SJCRH30 (cell line): ENCODE data around the gene IST1. TPM values are rescaled to one million over a fixed set of nuclear protein-coding genes. Genes with fewer than 3 reads are reported as not detected.
"Not testable (repeated sequence)": the region's sequence is repeated elsewhere in the genome, so short reads cannot be mapped to it uniquely, and the experiment has no call there.

ENCODE experiments used
- DNase-seq, 2 experiments: peaks; one replicate each; pipeline ENCODE4 v3.0.0-alpha.2; 2015 to 2020
- H3K27ac ChIP-seq: fragments of 250-450 bp; sonication (Bioruptor Pico); 2 replicates; pipeline ENCODE4 v1.5.1; 2020; ENCODE audit warnings: mild to moderate bottlenecking, moderate library complexity
- H3K27me3 ChIP-seq: fragments of 250-450 bp; sonication (Bioruptor Pico); 2 replicates; pipeline ENCODE4 v1.5.1; 2020; ENCODE audit warnings: mild to moderate bottlenecking, moderate library complexity
- H3K36me3 ChIP-seq: fragments of 250-450 bp; sonication (Bioruptor Pico); 2 replicates; pipeline ENCODE4 v1.5.1; 2020; ENCODE audit warnings: mild to moderate bottlenecking, moderate library complexity
- H3K4me1 ChIP-seq: fragments of 250-450 bp; sonication (Bioruptor Pico); 2 replicates; pipeline ENCODE4 v1.5.1; 2020; ENCODE audit warnings: mild to moderate bottlenecking, moderate library complexity
- H3K4me3 ChIP-seq: fragments of 250-450 bp; sonication (Bioruptor Pico); 2 replicates; pipeline ENCODE4 v1.5.1; 2020; ENCODE audit warnings: mild to moderate bottlenecking, moderate library complexity
- H3K9me3 ChIP-seq: fragments of 250-450 bp; sonication (Bioruptor Pico); replicated peaks from 2 replicates; pipeline ENCODE4 v1.5.1; 2020; ENCODE audit warnings: mild to moderate bottlenecking, moderate library complexity
- total RNA-seq: library from RNA; depleted of rRNA; stranded (reverse); fragments of >200 nt; shearing (Covaris generic); gene quantifications from 2 replicates; pipeline ENCODE4 v1.2.3, GENCODE V29; 2014

Gene IST1
- total RNA-seq, 1 experiment from 2014 or later: 179 TPM

GRCh38 chr16:71894229-71894920 lies 956 bp upstream of the IST1 start:
- peak overlapping the region; percentile 88 for H3K27ac ChIP-seq
- H3K27me3 ChIP-seq: no peaks in the 10 kb centered on the region
- peak overlapping the region; percentile 85 for H3K4me3 ChIP-seq
- no peaks in the 10 kb centered on the region for H3K4me1 ChIP-seq
- 0 out of 2 replicates have a peak, but pooled peaks cover 4% of the 10 kb centered on the region for H3K36me3 ChIP-seq
- H3K9me3 ChIP-seq: no peaks in the 10 kb centered on the region
- DNase-seq: peak; percentile 40 to 65

- peak; percentile 20 to 23 for DNase-seq
- H3K4me1 ChIP-seq: no peaks in the 10 kb centered on the region
- peak overlapping the region; percentile 88 for H3K27ac ChIP-seq
- 0 out of 2 replicates have a peak, but pooled peaks cover 4% of the 10 kb centered on the region for H3K36me3 ChIP-seq
- H3K9me3 ChIP-seq: no peaks in the 10 kb centered on the region
- no peaks in the 10 kb centered on the region for H3K27me3 ChIP-seq
- H3K4me3 ChIP-seq: peak overlapping the region; percentile 85
Measured at GRCh38 chr16:71895679-71896365, 491 bp downstream of the IST1 start.

DNA sequence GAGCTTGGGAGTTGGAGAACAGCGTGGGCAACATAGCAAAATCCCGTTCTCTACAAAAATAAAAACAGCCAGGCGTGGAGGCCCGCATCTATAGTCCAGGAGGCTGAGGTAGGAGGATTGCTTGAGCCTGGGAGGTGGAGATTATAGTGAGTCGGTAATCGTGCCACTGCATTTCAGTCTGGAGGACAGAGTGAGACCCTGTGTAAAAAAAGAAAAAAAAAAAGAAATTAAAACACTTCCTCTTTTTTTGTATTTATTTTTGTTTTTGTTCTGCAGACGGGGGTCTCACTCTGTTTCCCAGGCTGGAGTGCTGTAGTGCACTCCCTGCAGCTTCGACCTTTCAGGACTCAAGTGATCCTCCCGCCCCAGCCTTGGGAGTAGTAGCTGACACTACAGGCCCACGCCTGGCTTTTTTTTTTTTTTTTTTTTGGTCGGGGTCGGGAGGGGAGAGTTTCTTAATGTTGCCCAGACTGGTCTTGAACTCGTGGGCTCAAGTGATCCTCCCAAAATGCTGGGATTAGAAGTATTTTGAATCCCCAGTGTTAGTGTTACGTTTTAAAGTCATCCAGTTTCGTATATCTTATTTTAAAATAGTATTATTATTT lies 1.5 kb downstream of the IST1 start:
- H3K36me3 ChIP-seq: 0 out of 2 replicates have a peak, but pooled peaks cover 4% of the 10 kb centered on the region
- no peaks in the 10 kb centered on the region for H3K27me3 ChIP-seq
- DNase-seq: no peak
- no peaks in the 10 kb centered on the region for H3K4me1 ChIP-seq
- H3K9me3 ChIP-seq: no peaks in the 10 kb centered on the region
- no peak overlapping the region for H3K27ac ChIP-seq
- H3K4me3 ChIP-seq: peak overlapping the region; percentile 85

DNA sequence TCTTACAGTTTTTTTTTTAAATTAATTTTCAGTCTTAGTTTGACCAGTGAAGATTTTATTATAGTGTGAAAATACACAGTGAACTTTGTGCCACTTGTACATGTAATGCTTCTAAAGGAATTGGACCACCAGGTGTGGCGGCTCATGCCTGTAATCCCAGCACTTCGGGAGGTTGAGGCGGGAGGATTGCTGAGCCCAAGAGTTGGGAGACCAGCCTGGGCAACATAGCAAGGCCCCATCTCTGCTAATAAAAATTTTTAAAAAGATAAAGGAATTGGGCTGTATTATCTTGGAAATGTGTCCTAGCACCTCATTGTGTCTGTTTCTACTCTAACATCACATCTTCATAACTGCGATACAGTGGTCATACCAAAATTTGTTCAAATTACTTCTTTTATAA lies 3.8 kb downstream of the IST1 start:
- H3K27me3 ChIP-seq: no peaks in the 10 kb centered on the region
- H3K36me3 ChIP-seq: peaks cover 7% of the 10 kb centered on the region; the same call in 1 of the 2 replicates
- no peaks in the 10 kb centered on the region for H3K4me1 ChIP-seq
- no peak overlapping the region for H3K27ac ChIP-seq
- DNase-seq: no peak
- H3K9me3 ChIP-seq: no peaks in the 10 kb centered on the region
- no peak overlapping the region for H3K4me3 ChIP-seq

- H3K36me3 ChIP-seq: peaks cover 3% of the 10 kb centered on the region; the same call in 1 of the 2 replicates
- H3K27me3 ChIP-seq: no peaks in the 10 kb centered on the region
- no peak for DNase-seq
- no peak overlapping the region for H3K27ac ChIP-seq
- H3K9me3 ChIP-seq: no peaks in the 10 kb centered on the region
- no peak overlapping the region for H3K4me3 ChIP-seq
- H3K4me1 ChIP-seq: no peaks in the 10 kb centered on the region
Measured at GRCh38 chr16:71902656-71903365, 7.5 kb downstream of the IST1 start.

DNA sequence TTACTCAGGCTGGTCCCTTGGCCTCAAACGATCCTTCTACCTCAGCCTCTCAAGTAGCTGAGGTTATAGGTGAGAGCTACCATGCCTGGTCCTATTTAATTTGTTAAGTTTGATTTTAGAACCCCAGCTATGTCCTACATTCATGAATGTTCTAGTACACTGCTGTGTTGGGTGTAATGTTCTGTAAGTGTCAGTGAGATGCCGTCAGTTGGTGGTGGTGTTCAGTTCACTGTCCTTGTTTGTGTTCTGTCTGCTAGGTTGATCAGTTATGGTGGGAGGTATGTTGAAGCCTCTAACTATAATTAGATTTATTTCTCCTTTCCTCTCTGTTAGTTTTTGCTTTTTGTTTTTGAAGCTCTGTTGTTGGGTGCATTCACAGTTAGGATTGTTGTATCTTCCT lies 8.3 kb downstream of the IST1 start:
- Histone ChIP-seq H3K4me3 (no peak overlapping the region), H3K4me1 (no peaks in the 10 kb centered on the region), H3K27me3 (no peaks in the 10 kb centered on the region), H3K27ac (no peak overlapping the region), H3K9me3 (no peaks in the 10 kb centered on the region), H3K36me3 (peaks cover 3% of the 10 kb centered on the region; the same call in 1 of the 2 replicates)
- no peak for DNase-seq

- H3K9me3 ChIP-seq: no peaks in the 10 kb centered on the region
- H3K36me3 ChIP-seq: peaks cover 5% of the 10 kb centered on the region; the same call in 1 of the 2 replicates
- H3K27ac ChIP-seq: no peak overlapping the region
- H3K27me3 ChIP-seq: no peaks in the 10 kb centered on the region
- H3K4me1 ChIP-seq: no peaks in the 10 kb centered on the region
- H3K4me3 ChIP-seq: no peak overlapping the region
- DNase-seq: no peak
Measured at GRCh38 chr16:71904239-71904638, 8.9 kb downstream of the IST1 start.

- not testable (repeated sequence) for H3K4me1 ChIP-seq, H3K27ac ChIP-seq, DNase-seq, H3K36me3 ChIP-seq, H3K9me3 ChIP-seq, H3K4me3 ChIP-seq, H3K27me3 ChIP-seq
Measured at GRCh38 chr16:71905765-71906164, 10.4 kb downstream of the IST1 start.

DNA sequence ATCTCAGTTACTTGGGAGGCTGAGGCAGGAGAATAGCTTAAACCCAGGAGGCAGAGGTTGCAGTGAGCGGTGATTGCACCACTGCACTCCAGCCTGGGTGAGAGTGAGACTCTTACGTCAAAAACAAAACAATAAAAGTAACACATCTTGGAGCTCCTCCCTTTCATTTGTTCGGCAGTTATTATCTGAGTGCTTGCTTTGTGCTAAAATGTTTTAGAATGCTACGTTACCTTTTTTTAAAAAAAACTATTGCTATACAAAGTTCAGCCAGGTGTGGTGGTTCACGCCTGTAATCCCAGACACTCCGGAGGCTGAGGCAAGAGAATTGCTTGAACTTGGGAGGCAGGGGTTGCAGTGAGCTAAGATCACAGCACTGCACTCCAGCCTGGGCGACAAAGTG lies 15.8 kb downstream of the IST1 start:
- no peaks in the 10 kb centered on the region for H3K4me1 ChIP-seq
- no peaks in the 10 kb centered on the region for H3K27me3 ChIP-seq
- no peak overlapping the region for H3K4me3 ChIP-seq
- H3K27ac ChIP-seq: no peak overlapping the region
- peaks cover 18% of the 10 kb centered on the region for H3K36me3 ChIP-seq
- H3K9me3 ChIP-seq: no peaks in the 10 kb centered on the region
- DNase-seq: no peak

DNA sequence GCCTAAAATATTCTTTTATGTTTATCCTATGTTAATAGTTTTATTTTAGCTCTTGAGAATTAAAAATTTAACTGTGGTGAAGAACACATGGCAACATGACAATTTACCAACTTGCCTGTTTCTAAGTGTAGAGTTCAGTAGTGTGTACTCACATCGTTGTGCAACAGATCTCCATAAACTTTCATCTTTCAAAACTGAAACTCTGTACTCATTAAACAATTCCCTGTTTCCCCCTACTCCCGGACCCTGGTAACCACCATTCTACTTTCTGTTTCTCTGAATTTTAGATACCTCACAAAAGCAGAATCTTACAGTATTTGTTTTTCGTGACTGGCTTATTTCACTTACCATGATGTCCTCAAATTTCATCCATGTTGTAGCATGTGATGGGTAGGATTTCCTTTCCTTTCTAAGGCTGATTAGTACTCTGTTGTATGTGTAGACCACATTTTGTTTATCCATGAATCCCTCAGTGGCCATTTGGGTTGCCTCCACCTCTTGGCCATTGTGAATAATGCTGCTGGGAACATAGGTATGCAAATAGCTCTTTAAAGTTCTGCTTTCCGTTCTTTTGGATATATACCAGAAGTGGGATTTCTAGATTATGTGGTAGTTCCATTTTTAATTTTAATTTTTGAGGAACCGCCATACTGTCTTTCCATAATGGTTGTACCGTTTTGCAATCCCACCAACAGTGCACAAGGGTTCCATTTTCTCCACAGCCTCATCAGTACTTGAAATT lies 17.4 kb downstream of the IST1 start:
- Histone ChIP-seq H3K27me3 (no peaks in the 10 kb centered on the region), H3K9me3 (no peaks in the 10 kb centered on the region), H3K4me1 (no peaks in the 10 kb centered on the region), H3K27ac (no peak overlapping the region), H3K4me3 (no peak overlapping the region), H3K36me3 (peaks cover 34% of the 10 kb centered on the region)
- no peak for DNase-seq

- no peaks in the 10 kb centered on the region for H3K27me3 ChIP-seq
- H3K27ac ChIP-seq: no peak overlapping the region
- H3K9me3 ChIP-seq: no peaks in the 10 kb centered on the region
- H3K4me1 ChIP-seq: no peaks in the 10 kb centered on the region
- H3K36me3 ChIP-seq: peaks cover 44% of the 10 kb centered on the region
- no peak overlapping the region for H3K4me3 ChIP-seq
- DNase-seq: no peak
Measured at GRCh38 chr16:71914802-71915201, 19.5 kb downstream of the IST1 start.

DNA sequence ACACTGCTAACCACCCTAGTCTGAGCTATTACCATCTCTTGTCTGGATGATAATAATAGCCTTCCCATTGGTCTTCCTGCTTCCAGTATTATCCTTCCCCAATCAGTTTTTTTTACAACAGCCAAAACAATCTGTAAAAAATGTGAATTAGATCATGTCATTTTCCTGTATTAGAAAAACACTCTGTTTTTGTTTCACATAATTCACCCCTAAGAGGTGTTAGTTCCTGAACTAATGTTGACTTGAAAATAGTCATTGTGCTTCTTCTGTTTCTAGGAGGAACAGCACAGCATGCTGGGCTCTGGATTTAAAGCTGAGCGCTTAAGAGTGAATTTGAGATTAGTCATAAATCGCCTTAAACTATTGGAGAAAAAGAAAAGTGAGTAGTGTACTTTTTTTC lies 20.0 kb downstream of the IST1 start:
- Histone ChIP-seq H3K27ac (no peak overlapping the region), H3K27me3 (no peaks in the 10 kb centered on the region), H3K9me3 (no peaks in the 10 kb centered on the region), H3K36me3 (peaks cover 50% of the 10 kb centered on the region), H3K4me1 (no peaks in the 10 kb centered on the region), H3K4me3 (no peak overlapping the region)
- no peak for DNase-seq

DNA sequence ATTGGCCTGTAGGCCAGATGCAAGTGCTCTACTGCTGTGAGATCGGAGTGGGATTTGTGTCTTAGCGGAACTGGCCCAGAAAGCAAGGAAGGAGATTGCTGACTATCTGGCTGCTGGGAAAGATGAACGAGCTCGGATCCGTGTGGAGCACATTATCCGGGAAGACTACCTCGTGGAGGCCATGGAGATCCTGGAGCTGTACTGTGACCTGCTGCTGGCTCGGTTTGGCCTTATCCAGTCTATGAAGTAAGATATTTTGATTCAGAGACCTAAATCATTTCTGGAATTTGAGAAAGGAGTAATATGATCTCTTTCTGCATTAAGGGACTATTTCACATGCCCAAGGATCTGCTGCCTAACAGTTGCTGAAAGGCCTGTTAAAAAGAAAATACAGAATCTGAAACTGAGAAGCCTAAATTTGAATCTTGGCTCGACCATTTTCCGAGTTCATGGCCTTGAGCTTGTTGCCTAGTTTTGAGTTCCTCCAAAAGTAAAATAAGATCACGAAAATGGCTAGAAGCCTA lies 21.1 kb downstream of the IST1 start:
- H3K27me3 ChIP-seq: no peaks in the 10 kb centered on the region
- H3K4me1 ChIP-seq: no peaks in the 10 kb centered on the region
- no peak overlapping the region for H3K4me3 ChIP-seq
- H3K36me3 ChIP-seq: peaks cover 61% of the 10 kb centered on the region
- H3K27ac ChIP-seq: no peak overlapping the region
- DNase-seq: no peak
- H3K9me3 ChIP-seq: no peaks in the 10 kb centered on the region

GRCh38 chr16:71917900-71918299 lies 22.6 kb downstream of the IST1 start:
- no peaks in the 10 kb centered on the region for H3K27me3 ChIP-seq
- H3K27ac ChIP-seq: no peak overlapping the region
- H3K36me3 ChIP-seq: peaks cover 65% of the 10 kb centered on the region
- no peaks in the 10 kb centered on the region for H3K4me1 ChIP-seq
- no peak for DNase-seq
- no peak overlapping the region for H3K4me3 ChIP-seq
- H3K9me3 ChIP-seq: no peaks in the 10 kb centered on the region
